Measurements from ENCODE around the gene CST7. TPM values are rescaled to one million over a fixed set of nuclear protein-coding genes. Genes with fewer than 3 reads are reported as not detected.

The CST7 gene
- total and polyA plus RNA-seq, 2 of the 13 experiments (the other 11 are each of a cell fraction or from before 2014, with no cell fraction given) = not detected

GRCh38 chr20:24987244-24987643 is 38.2 kb downstream of the CST7 start (continued):
- TF ChIP-seq NFKBIZ (CRISPR knock-in tag; IDR thresholded peaks at IDR 0.05) (peak; percentile 30; the same call in 1 of the 2 replicates), HMG20B (CRISPR knock-in tag; conservative IDR thresholded peaks at IDR 0.05) (peak; percentile 73; the same call in 1 of the 2 replicates), ZNF24 (IDR thresholded peaks at IDR 0.05) (0 out of 2 replicates have a peak, but pooled peaks have one; percentile 24), ETV5 (CRISPR knock-in tag; IDR thresholded peaks at IDR 0.05; ENCODE audit: borderline replicate concordance) (0 out of 2 replicates have a peak, but pooled peaks have one; percentile 20), GATAD2A (CRISPR knock-in tag; IDR thresholded peaks at IDR 0.05) (peak; percentile 97), BHLHE40 (IDR thresholded peaks at IDR 0.05; ENCODE audit: low read length) (peak; percentile 21; the same call in 1 of the 2 replicates), SP1 (IDR thresholded peaks at IDR 0.05) (no peak), SP1 (CRISPR knock-in tag; IDR thresholded peaks at IDR 0.05) (no peak), KLF16 (CRISPR knock-in tag; IDR thresholded peaks at IDR 0.05) (peak in 1 of 2 experiments; percentile 85; a peak in 2 of 4 replicates), POGK (CRISPR knock-in tag; conservative IDR thresholded peaks at IDR 0.05) (peak; percentile 79; the same call in 1 of the 2 replicates), TBL1XR1 (IDR thresholded peaks at IDR 0.05; ENCODE audit: borderline replicate concordance, low read length, partially characterized antibody) (peak; percentile 48), HNF4A (CRISPR knock-in tag; IDR thresholded peaks at IDR 0.05) (peak; percentile 83), SAP130 (CRISPR knock-in tag; IDR thresholded peaks at IDR 0.05; ENCODE audit: low read depth) (peak; percentile 77), ZNF121 (CRISPR knock-in tag; IDR thresholded peaks at IDR 0.05) (peak; percentile 85), HOXA7 (CRISPR knock-in tag; IDR thresholded peaks at IDR 0.05) (no peak), ZNF292 (CRISPR knock-in tag; IDR thresholded peaks at IDR 0.05; ENCODE audit: borderline replicate concordance, low read depth) (peak; percentile 39; the same call in 1 of the 2 replicates), FOXC1 (CRISPR knock-in tag; IDR thresholded peaks at IDR 0.05; ENCODE audit: borderline replicate concordance) (no peak), PITX1 (CRISPR knock-in tag; IDR thresholded peaks at IDR 0.05) (0 out of 2 replicates have a peak, but pooled peaks have one; percentile 24), FOXA1 (IDR thresholded peaks at IDR 0.05) (no peak), FOXA1 (CRISPR knock-in tag; IDR thresholded peaks at IDR 0.05) (peak; percentile 98)
- TF ChIP-seq, protein P1, sequence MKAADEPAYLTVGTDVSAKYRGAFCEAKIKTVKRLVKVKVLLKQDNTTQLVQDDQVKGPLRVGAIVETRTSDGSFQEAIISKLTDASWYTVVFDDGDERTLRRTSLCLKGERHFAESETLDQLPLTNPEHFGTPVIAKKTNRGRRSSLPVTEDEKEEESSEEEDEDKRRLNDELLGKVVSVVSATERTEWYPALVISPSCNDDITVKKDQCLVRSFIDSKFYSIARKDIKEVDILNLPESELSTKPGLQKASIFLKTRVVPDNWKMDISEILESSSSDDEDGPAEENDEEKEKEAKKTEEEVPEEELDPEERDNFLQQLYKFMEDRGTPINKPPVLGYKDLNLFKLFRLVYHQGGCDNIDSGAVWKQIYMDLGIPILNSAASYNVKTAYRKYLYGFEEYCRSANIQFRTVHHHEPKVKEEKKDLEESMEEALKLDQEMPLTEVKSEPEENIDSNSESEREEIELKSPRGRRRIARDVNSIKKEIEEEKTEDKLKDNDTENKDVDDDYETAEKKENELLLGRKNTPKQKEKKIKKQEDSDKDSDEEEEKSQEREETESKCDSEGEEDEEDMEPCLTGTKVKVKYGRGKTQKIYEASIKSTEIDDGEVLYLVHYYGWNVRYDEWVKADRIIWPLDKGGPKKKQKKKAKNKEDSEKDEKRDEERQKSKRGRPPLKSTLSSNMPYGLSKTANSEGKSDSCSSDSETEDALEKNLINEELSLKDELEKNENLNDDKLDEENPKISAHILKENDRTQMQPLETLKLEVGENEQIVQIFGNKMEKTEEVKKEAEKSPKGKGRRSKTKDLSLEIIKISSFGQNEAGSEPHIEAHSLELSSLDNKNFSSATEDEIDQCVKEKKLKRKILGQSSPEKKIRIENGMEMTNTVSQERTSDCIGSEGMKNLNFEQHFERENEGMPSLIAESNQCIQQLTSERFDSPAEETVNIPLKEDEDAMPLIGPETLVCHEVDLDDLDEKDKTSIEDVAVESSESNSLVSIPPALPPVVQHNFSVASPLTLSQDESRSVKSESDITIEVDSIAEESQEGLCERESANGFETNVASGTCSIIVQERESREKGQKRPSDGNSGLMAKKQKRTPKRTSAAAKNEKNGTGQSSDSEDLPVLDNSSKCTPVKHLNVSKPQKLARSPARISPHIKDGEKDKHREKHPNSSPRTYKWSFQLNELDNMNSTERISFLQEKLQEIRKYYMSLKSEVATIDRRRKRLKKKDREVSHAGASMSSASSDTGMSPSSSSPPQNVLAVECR (CRISPR knock-in tag; IDR thresholded peaks at IDR 0.05; ENCODE audit: borderline replicate concordance) = peak; percentile 32; the same call in 1 of the 2 replicates
- TF ChIP-seq, protein P2, sequence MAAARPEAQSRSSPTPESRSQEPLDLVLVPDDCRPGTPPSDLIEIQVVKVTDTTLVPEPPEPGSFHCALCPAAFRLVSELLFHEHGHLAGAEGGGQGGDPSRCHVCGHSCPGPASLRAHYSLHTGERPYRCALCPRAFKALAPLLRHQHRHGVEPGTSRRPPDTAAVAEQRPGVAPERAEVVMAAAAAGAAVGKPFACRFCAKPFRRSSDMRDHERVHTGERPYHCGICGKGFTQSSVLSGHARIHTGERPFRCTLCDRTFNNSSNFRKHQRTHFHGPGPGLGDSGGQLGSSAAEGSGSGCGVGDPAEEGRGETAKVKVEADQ (CRISPR knock-in tag; IDR thresholded peaks at IDR 0.05; ENCODE audit: borderline replicate concordance) = no peak
- TF ChIP-seq, protein P3, sequence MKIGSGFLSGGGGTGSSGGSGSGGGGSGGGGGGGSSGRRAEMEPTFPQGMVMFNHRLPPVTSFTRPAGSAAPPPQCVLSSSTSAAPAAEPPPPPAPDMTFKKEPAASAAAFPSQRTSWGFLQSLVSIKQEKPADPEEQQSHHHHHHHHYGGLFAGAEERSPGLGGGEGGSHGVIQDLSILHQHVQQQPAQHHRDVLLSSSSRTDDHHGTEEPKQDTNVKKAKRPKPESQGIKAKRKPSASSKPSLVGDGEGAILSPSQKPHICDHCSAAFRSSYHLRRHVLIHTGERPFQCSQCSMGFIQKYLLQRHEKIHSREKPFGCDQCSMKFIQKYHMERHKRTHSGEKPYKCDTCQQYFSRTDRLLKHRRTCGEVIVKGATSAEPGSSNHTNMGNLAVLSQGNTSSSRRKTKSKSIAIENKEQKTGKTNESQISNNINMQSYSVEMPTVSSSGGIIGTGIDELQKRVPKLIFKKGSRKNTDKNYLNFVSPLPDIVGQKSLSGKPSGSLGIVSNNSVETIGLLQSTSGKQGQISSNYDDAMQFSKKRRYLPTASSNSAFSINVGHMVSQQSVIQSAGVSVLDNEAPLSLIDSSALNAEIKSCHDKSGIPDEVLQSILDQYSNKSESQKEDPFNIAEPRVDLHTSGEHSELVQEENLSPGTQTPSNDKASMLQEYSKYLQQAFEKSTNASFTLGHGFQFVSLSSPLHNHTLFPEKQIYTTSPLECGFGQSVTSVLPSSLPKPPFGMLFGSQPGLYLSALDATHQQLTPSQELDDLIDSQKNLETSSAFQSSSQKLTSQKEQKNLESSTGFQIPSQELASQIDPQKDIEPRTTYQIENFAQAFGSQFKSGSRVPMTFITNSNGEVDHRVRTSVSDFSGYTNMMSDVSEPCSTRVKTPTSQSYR (CRISPR knock-in tag; IDR thresholded peaks at IDR 0.05; ENCODE audit: borderline replicate concordance) = 0 out of 2 replicates have a peak, but pooled peaks have one; percentile 20

Data from HepG2 (cell line).